ENCODE data around the gene A4GALT. TPM values are rescaled to one million over a fixed set of nuclear protein-coding genes. Genes with fewer than 3 reads are reported as not detected.

The A4GALT gene
- total and polyA plus RNA-seq, 2 donors (not counting 3 experiments of a cell fraction or from before 2014, with no cell fraction given) = 5.4 to 20.7 TPM

GRCh38 chr22:42719133-42719532 lies 1.5 kb downstream of the A4GALT start:
- intact Hi-C loops (cut with micrococcal nuclease) = no loop called here
- no peak for DNase-seq (ENCODE audit: low read depth, low spot score)
- peaks cover 0 to 6% of the 10 kb centered on the region in 2 experiments for H3K27me3 ChIP-seq (ENCODE audit: control insufficient read depth in 2 of 2, insufficient read depth in 2 of 2, low read length in 2 of 2)
- H3K9ac ChIP-seq (replicated peaks; ENCODE audit: extremely low read depth, insufficient read depth, low read length) = no peak overlapping the region
- H3K4me1 ChIP-seq (ENCODE audit: control insufficient read depth, extremely low read depth, insufficient read depth, low read length) = peaks cover 11% of the 10 kb centered on the region
- dilution Hi-C loops (cut with MboI; ENCODE audit: extremely low pct_ligation_motif_present, low sequenced_read_pairs) = no loop called here
- H3K36me3 ChIP-seq (ENCODE audit: control insufficient read depth in 2 of 2, extremely low read depth in 1 of 2, insufficient read depth in 2 of 2, low read length in 2 of 2) = no peaks in the 10 kb centered on the region
- no peak overlapping the region for H3K4me2 ChIP-seq (ENCODE audit: insufficient read depth, low read length)
- no peak overlapping the region for H2AFZ ChIP-seq (ENCODE audit: low read depth, low read length)
- ChIA-PET CTCF (no interaction called here), POLR2A (no interaction called here)
- TF ChIP-seq POLR2A (IDR thresholded peaks at IDR 0.05; ENCODE audit: low read depth, low read length) (no peak), MYC (IDR thresholded peaks at IDR 0.05; ENCODE audit: low read depth, low read length) (no peak), POLR2AphosphoS5 (IDR thresholded peaks at IDR 0.05; ENCODE audit: insufficient read depth, low read depth, low read length) (no peak), MAX (IDR thresholded peaks at IDR 0.05; ENCODE audit: insufficient read depth, insufficient read length) (no peak), GATA2 (IDR thresholded peaks at IDR 0.05; ENCODE audit: insufficient read depth, insufficient read length, low read depth, low read length) (no peak), FOS (IDR thresholded peaks at IDR 0.05; ENCODE audit: borderline replicate concordance, insufficient read depth, low read length) (no peak), EZH2 (IDR thresholded peaks at IDR 0.05; ENCODE audit: borderline replicate concordance, low read depth, low read length, severe bottlenecking) (no peak), JUN (IDR thresholded peaks at IDR 0.05; ENCODE audit: borderline replicate concordance, insufficient read depth, insufficient read length, low read depth) (no peak), CTCF (IDR thresholded peaks at IDR 0.05; ENCODE audit: extremely low read depth in 1 of 2, insufficient read depth in 1 of 2, low read depth in 1 of 2, low read length in 2 of 2) (no peak)
- no peaks in the 10 kb centered on the region for H4K20me1 ChIP-seq (replicated peaks; ENCODE audit: control insufficient read depth, extremely low read depth, insufficient read depth, low read length)
- H3K27ac ChIP-seq (ENCODE audit: insufficient read depth, low read depth, low read length) = no peak overlapping the region
- H3K79me2 ChIP-seq (ENCODE audit: control insufficient read depth, insufficient read depth, low read length) = no peaks in the 10 kb centered on the region
- no peak overlapping the region for H3K4me3 ChIP-seq (replicated peaks in 1 of 3; ENCODE audit: insufficient read depth in 1 of 3, low read depth in 1 of 3, low read length in 3 of 3)
- TSS peak; percentile 20 for BruUV-seq (replicated peaks)
- no peaks in the 10 kb centered on the region for H3K9me3 ChIP-seq (replicated peaks; ENCODE audit: control insufficient read depth, insufficient read depth, low read length)
- no peak for FAIRE-seq
- no peaks in the 10 kb centered on the region for H3K9me1 ChIP-seq (replicated peaks; ENCODE audit: control insufficient read depth, extremely low read depth, insufficient read depth, low read length)
